HS-27A (cell line): ENCODE data around the gene MMP15.
"Not testable (repeated sequence)": the region's sequence is repeated elsewhere in the genome, so short reads cannot be mapped to it uniquely, and the experiment has no call there.

Experiments
- DNase-seq: peaks from one replicate; pipeline ENCODE4 v3.0.0-alpha.2; 2012; ENCODE audit warnings: low read depth, missing footprints

The MMP15 gene

GRCh38 chr16:58025351-58026138 is at the start of gene MMP15:
MMP15 (plus strand) TSS chr16:58025754; CDS start chr16:58026351, 597 bp downstream.
- DNase-seq, result no peak

- no peak for DNase-seq
These were observed 49.2 kb upstream of the MMP15 start for GRCh38 chr16:57976331-57976796.

- DNase-seq, result no peak
These were observed 48.0 kb upstream of the MMP15 start for GRCh38 chr16:57977418-57978069.

- not testable (repeated sequence) for DNase-seq
These were observed 47.5 kb upstream of the MMP15 start for GRCh38 chr16:57978070-57978465.

- no peak for DNase-seq
These were observed 46.5 kb upstream of the MMP15 start for GRCh38 chr16:57979006-57979585.

GRCh38 chr16:57981636-57982035 is 43.9 kb upstream of the MMP15 start:
- no peak for DNase-seq

- DNase-seq, result no peak
These were observed 43.2 kb upstream of the MMP15 start for GRCh38 chr16:57982385-57982784.

- no peak for DNase-seq
These were observed 40.9 kb upstream of the MMP15 start for GRCh38 chr16:57984443-57985203.

GRCh38 chr16:57985204-57986181 is 40.1 kb upstream of the MMP15 start:
- DNase-seq, result no peak

- DNase-seq, result no peak
These were observed 39.4 kb upstream of the MMP15 start for GRCh38 chr16:57986196-57986595.

GRCh38 chr16:57987441-57988177 is 37.9 kb upstream of the MMP15 start:
- DNase-seq, result no peak

GRCh38 chr16:57988929-57989328 is 36.6 kb upstream of the MMP15 start:
- no peak for DNase-seq

GRCh38 chr16:57991551-57992059 is 33.9 kb upstream of the MMP15 start:
- no peak for DNase-seq

GRCh38 chr16:57992084-57992483 is 33.5 kb upstream of the MMP15 start:
- no peak for DNase-seq

- no peak for DNase-seq
These were observed 32.1 kb upstream of the MMP15 start for GRCh38 chr16:57993438-57993837.

GRCh38 chr16:57993897-57994296 is 31.7 kb upstream of the MMP15 start:
- DNase-seq, result no peak

- DNase-seq, result no peak
These were observed 31.2 kb upstream of the MMP15 start for GRCh38 chr16:57994361-57994760.

GRCh38 chr16:57994778-57995177 is 30.8 kb upstream of the MMP15 start:
- no peak for DNase-seq

- no peak for DNase-seq
These were observed 29.7 kb upstream of the MMP15 start for GRCh38 chr16:57995721-57996405.
